BLaER1 treated with 17β-estradiol and CSF1 and Interleukin-3, amounts not matched to agents 10 nM and 100 nM (cell line): ENCODE data around the gene FAM114A1.
A peak's percentile ranks its signal among the peaks of the same experiment; 100 is the strongest.

Source experiments
- H3K27ac ChIP-seq, 11 experiments: shearing (Covaris generic); formaldehyde crosslinking; 2 replicates each; pipeline ENCODE4 v1.8.1; 2022
- H3K27me3 ChIP-seq, 11 experiments: shearing (Covaris generic); formaldehyde crosslinking; 2 replicates each; pipeline ENCODE4 v1.8.1; 2022
- H3K36me3 ChIP-seq, 11 experiments: shearing (Covaris generic); formaldehyde crosslinking; 2 replicates each; pipeline ENCODE4 v1.8.1; 2022
- H3K4me1 ChIP-seq, 10 experiments: shearing (Covaris generic); formaldehyde crosslinking; 2 replicates each; pipeline ENCODE4 v1.8.1; 2022
- H3K4me2 ChIP-seq, 11 experiments: shearing (Covaris generic); formaldehyde crosslinking; 2 replicates each; pipeline ENCODE4 v1.8.1; 2022
- H3K4me3 ChIP-seq, 10 experiments: shearing (Covaris generic); formaldehyde crosslinking; 2 replicates each; pipeline ENCODE4 v1.8.1; 2022
- H3K9ac ChIP-seq, 11 experiments: shearing (Covaris generic); formaldehyde crosslinking; 2 replicates each; pipeline ENCODE4 v1.8.1; 2022
- H3K9me3 ChIP-seq, 11 experiments: shearing (Covaris generic); formaldehyde crosslinking; replicated peaks in 1 of 11; 2 replicates each; pipeline ENCODE4 v1.8.1; 2022
- H4K20me1 ChIP-seq, 11 experiments: shearing (Covaris generic); formaldehyde crosslinking; 2 replicates each; pipeline ENCODE4 v1.8.1; 2022
- Cebpa-rat ChIP-seq, 11 experiments: shearing (Covaris generic); IDR thresholded peaks; 2 replicates each; pipeline ENCODE4 v1.8.1; 2022

Gene FAM114A1

DNA sequence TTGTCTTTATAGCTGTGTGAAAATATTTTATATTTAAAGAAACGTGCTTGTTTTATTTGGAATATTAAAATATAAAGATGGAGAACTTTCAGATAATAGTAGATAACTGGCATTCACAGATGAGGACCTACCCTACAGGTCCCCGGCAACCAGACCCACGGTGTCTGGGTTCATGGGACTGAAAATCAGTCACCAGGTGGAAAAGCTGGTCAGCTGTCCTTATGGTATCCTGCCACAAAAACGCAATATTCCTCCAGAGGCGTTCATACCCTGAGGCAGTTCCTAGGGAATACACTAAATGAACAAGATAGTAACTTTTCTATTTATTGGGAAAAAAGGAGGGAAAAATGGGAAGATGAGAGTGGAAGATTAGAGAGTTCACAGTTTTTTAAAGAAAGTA is 12.1 kb upstream of the FAM114A1 start:
- Histone ChIP-seq H3K9ac (peak overlapping the region in 7 of 11 experiments; percentile 33 to 88 (median 84); a peak in 14 of 22 replicates), H3K27ac (peak overlapping the region; percentile 78 to 98 (median 92); a peak in 20 of 22 replicates), H4K20me1 (no peaks in the 10 kb centered on the region), H3K4me1 (peaks cover 32 to 51% (median 43%) of the 10 kb centered on the region in 10 experiments), H3K27me3 (no peaks in the 10 kb centered on the region), H3K4me3 (peak overlapping the region in 7 of 10 experiments; percentile 38 to 66 (median 58); a peak in 13 of 20 replicates), H3K36me3 (no peaks in the 10 kb centered on the region), H3K9me3 (peaks cover 0 to 5% (median 0%) of the 10 kb centered on the region in 11 experiments; a peak in 7 of 22 replicates), H3K4me2 (peak overlapping the region in 10 of 11 experiments; percentile 49 to 98 (median 80); a peak in 19 of 22 replicates)
- TF ChIP-seq Cebpa-rat (IDR thresholded peaks at IDR 0.05), result no peak

DNA sequence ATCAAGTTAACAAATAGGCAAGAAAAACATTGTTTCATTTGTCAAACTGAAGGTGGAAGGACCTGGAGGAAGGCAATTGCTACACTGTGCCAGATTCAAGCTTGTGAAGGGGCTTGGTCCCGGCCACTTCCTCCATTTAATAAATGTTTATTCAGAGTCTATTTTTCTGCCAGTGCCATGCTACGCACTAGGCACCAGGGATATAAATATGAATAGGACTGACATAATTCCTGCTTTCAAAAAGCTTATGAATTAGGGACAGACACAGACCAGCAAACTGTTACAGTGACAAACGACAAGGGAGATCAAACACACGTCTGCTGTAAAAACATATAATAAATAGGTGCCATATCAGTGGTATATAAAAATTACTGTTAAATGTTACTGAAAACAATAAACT is 11.6 kb upstream of the FAM114A1 start:
- Histone ChIP-seq H3K4me3 (peak overlapping the region in 8 of 10 experiments; percentile 38 to 66 (median 58); a peak in 15 of 20 replicates), H4K20me1 (no peaks in the 10 kb centered on the region), H3K4me1 (peaks cover 32 to 52% (median 44%) of the 10 kb centered on the region in 10 experiments), H3K27ac (peak overlapping the region; percentile 78 to 98 (median 92)), H3K4me2 (peak overlapping the region; percentile 49 to 98 (median 77)), H3K36me3 (no peaks in the 10 kb centered on the region), H3K9me3 (peaks cover 0 to 5% (median 0%) of the 10 kb centered on the region in 11 experiments; a peak in 5 of 22 replicates), H3K27me3 (no peaks in the 10 kb centered on the region), H3K9ac (peak overlapping the region; percentile 34 to 88 (median 83))
- no peak for TF ChIP-seq Cebpa-rat (IDR thresholded peaks at IDR 0.05)

DNA sequence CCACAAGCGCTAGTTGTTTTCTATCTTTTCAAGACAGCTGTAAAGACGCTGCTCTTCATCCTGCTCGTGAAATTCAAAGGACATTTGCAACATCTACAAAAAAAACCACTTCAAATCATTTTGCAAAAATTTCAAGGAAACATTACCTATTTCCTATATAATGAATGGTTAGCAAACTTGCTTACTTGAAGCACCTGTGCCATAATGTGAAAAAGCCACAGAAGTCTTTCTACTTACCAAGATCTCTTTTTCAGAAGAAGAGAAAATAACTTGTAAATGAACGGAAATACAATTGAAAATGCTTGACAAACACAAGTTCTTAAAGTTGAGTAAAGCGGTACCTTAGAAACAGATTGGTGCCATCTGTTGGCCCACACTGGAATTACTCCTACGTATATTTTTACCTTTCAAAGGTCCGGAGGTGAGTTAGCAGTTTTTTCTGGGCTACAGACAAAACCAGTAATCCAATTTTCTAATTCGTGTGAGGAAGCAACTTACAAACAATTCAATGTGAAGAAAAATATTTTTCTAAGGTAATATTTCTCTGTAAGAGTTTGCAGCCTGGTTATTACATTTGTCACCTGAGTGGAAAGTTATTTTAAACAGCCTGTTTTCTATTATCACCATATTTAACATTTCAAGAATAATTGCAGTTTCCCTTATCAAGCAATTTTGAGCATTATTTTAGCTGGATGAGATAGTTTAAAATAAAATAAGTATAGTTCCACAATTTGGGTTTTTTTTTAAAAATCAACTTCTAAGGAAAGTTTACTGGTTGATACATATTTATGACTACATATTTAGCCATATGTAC is 10.9 kb upstream of the FAM114A1 start, which contains the start of gene TLR6:
TSS of gene TLR6 (minus strand) at position 294 of the 814 bp plus-strand sequence. CDS start 27,344 bp downstream, outside the sequence.
- peak within 1 kb of the TSS; percentile 49 to 88 (median 83) for H3K9ac ChIP-seq
- no peaks in the 10 kb centered on the region for H4K20me1 ChIP-seq
- peak within 1 kb of the TSS; percentile 78 to 98 (median 92) for H3K27ac ChIP-seq
- TF ChIP-seq Cebpa-rat (IDR thresholded peaks at IDR 0.05), result no peak
- H3K27me3 ChIP-seq, result no peaks in the 10 kb centered on the region
- H3K4me3 ChIP-seq, result peak within 1 kb of the TSS in 8 of 10 experiments; percentile 38 to 66 (median 58); a peak in 15 of 20 replicates
- H3K4me1 ChIP-seq, result peaks cover 32 to 52% (median 44%) of the 10 kb centered on the region in 10 experiments
- H3K4me2 ChIP-seq, result peak within 1 kb of the TSS; percentile 49 to 98 (median 77)
- peaks cover 0 to 5% (median 0%) of the 10 kb centered on the region in 11 experiments; a peak in 5 of 22 replicates for H3K9me3 ChIP-seq
- H3K36me3 ChIP-seq, result no peaks in the 10 kb centered on the region

DNA sequence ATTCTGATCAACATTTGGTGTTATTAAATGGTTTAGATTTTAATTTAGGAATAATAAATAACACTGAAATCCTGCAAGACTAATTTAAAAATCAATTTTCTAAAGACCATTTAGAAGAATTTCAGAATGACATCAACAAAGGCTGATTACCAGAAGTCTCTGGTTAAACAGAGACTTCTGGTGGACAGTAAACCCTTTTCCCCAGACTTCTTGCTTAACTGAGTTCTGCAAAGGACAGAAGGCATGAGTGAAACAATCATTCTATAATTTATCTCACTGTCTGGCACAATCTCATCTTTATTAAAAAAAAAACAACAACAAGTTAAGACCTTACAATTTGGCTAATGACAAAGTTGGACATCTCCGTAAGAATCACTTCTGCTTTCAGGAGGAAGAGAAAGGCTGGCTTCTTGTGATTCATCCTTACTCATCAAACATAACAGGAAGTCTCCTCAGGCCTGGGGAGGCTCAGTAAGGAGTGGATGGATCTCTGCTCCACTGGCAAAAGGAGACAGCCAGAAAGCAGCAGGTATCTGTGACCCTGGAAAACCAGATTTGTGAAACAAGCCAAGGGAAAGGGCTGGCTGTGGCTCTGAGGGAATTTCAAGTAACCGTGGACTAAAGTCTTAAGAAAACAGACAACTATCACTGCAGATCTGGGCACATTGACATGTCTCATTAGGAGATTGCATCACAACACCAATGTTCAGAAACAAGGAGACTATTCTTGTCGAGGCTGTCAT is 10.1 kb upstream of the FAM114A1 start:
- peak; percentile 36 to 97 (median 88); a peak in 20 of 22 replicates for TF ChIP-seq Cebpa-rat (IDR thresholded peaks at IDR 0.05)
- Histone ChIP-seq H3K27me3 (no peaks in the 10 kb centered on the region), H3K4me3 (peak overlapping the region in 8 of 10 experiments; percentile 30 to 66 (median 58); a peak in 12 of 20 replicates), H3K27ac (peak overlapping the region; percentile 78 to 98 (median 92)), H4K20me1 (no peaks in the 10 kb centered on the region), H3K9ac (peak overlapping the region; percentile 49 to 88 (median 83)), H3K4me2 (peak overlapping the region; percentile 49 to 98 (median 77)), H3K36me3 (no peaks in the 10 kb centered on the region), H3K9me3 (no peaks in the 10 kb centered on the region), H3K4me1 (peaks cover 32 to 52% (median 44%) of the 10 kb centered on the region in 10 experiments)

DNA sequence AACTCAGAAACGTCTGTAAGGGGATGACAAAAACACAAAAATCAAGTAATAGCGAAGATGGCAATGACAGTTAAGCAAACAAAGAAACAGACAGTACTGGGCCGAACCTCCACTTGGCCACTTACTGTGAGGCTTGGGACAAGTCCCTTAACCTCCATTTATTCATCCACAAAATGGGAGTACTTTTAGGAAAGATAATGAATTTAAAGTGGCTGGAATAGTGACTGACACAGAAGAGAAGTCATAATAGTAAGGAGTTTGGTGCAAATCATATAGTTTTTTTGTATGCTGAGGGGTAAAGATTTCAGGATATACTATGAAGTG is 9.5 kb upstream of the FAM114A1 start:
- 0 out of 22 replicates have a peak, but pooled peaks of 3 of the 11 experiments have one; percentile 6 to 71 (median 51) for TF ChIP-seq Cebpa-rat (IDR thresholded peaks at IDR 0.05)
- Histone ChIP-seq H3K4me3 (peak overlapping the region in 5 of 10 experiments; percentile 22 to 62 (median 58); a peak in 6 of 20 replicates), H3K9ac (peak overlapping the region; percentile 49 to 88 (median 83)), H3K4me1 (peaks cover 32 to 52% (median 44%) of the 10 kb centered on the region in 10 experiments), H3K27ac (peak overlapping the region; percentile 78 to 98 (median 92)), H3K36me3 (no peaks in the 10 kb centered on the region), H3K27me3 (no peaks in the 10 kb centered on the region), H3K9me3 (no peaks in the 10 kb centered on the region), H4K20me1 (no peaks in the 10 kb centered on the region), H3K4me2 (peak overlapping the region; percentile 49 to 98 (median 77))

DNA sequence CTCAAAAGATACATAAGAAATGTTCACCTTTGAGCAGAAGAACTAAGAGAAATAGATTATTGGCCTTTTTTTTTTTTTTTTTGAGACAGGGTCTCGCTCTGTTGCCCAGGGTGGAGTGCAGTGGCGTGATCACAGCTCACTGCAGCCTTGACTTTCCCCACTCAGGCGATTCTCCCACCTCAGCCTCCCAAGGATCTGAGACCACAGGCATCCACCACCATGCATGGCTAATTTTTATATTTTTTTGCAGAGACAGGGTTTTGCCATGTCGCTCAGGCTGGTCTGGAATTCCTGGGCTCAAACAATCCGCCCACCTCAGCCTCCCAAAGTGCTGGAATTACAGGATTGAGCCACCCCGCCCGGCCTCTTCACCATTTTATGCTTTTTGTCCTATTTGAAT is 8.1 kb upstream of the FAM114A1 start:
- Histone ChIP-seq H3K4me1 (peaks cover 32 to 54% (median 43%) of the 10 kb centered on the region in 10 experiments), H3K36me3 (no peaks in the 10 kb centered on the region), H3K9me3 (no peaks in the 10 kb centered on the region), H3K4me2 (peak overlapping the region in 9 of 11 experiments; percentile 37 to 92 (median 74); a peak in 17 of 22 replicates), H3K9ac (peak overlapping the region in 1 of 11 experiments; percentile 23; a peak in 1 of 22 replicates), H3K4me3 (no peak overlapping the region), H4K20me1 (no peaks in the 10 kb centered on the region), H3K27ac (peak overlapping the region in 10 of 11 experiments; percentile 7 to 98 (median 92); a peak in 15 of 22 replicates), H3K27me3 (no peaks in the 10 kb centered on the region)
- TF ChIP-seq Cebpa-rat (IDR thresholded peaks at IDR 0.05), result no peak

DNA sequence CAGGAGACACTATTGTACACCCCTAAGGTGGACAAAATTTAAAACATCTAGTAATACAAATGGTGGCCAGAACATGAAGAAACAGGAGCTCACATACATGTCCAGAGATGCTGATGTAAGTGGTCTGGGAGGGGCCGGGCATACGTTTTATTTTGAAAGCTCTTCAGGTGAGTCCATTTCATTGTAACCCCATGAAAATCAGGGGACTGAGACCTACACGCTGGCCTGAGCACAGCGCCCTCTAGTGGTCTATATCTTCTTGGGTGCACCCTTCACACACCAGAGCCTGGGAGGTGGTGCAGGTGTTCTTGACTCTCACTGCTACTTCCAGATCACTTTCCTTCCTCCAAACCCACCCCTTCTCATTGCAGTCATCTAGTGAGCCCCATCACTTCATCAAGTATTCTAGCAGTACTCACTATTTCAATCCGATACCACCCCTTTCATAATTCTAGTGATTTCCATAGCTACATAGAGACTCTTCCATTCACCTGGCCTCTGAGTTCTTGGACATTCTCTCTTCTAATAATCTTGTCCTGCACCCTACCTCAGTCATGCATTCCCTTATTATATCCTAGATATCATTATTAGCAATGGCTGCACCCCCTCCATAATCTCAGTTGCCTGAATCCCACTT is 6.7 kb upstream of the FAM114A1 start:
- Histone ChIP-seq H3K36me3 (no peaks in the 10 kb centered on the region), H3K9me3 (no peaks in the 10 kb centered on the region), H3K4me2 (0 out of 22 replicates have a peak overlapping the region, but pooled peaks of 1 of the 11 experiments have one; percentile 74), H3K4me1 (peaks cover 26 to 42% (median 36%) of the 10 kb centered on the region in 10 experiments), H3K9ac (no peak overlapping the region), H4K20me1 (no peaks in the 10 kb centered on the region), H3K27me3 (peaks cover 0 to 4% (median 0%) of the 10 kb centered on the region in 11 experiments; a peak in 1 of 22 replicates), H3K4me3 (no peak overlapping the region), H3K27ac (no peak overlapping the region)
- no peak for TF ChIP-seq Cebpa-rat (IDR thresholded peaks at IDR 0.05)

DNA sequence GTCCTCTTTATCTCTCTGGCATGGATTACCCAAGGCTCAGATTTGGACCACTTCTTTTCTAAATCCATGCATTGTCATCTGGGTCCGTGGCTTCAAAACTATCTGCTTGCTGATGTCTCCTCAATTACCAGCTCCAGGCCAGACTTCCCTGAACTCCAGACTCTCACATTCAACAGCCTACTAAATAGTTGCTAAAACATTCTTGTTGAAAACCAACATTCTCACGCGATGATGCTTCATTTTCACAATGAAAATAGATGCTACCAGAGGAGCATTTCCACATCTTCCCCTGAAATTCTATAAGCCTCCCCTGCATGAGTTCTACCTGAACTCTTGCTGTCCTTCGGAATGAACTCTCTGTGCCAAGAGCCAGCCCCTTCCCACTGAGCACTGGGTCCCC is 5.8 kb upstream of the FAM114A1 start:
- Histone ChIP-seq H3K9ac (no peak overlapping the region), H3K9me3 (no peaks in the 10 kb centered on the region), H3K27me3 (peaks cover 0 to 12% (median 7%) of the 10 kb centered on the region in 11 experiments; a peak in 18 of 22 replicates), H3K4me1 (peaks cover 17 to 41% (median 28%) of the 10 kb centered on the region in 10 experiments), H3K36me3 (no peaks in the 10 kb centered on the region), H4K20me1 (no peaks in the 10 kb centered on the region), H3K27ac (no peak overlapping the region), H3K4me2 (no peak overlapping the region), H3K4me3 (no peak overlapping the region)
- no peak for TF ChIP-seq Cebpa-rat (IDR thresholded peaks at IDR 0.05)
